RPMI7951 (cell line): ENCODE data around the gene KCNH2. TPM values are rescaled to one million over a fixed set of nuclear protein-coding genes. Genes with fewer than 3 reads are reported as not detected.

Experiments used
- DNase-seq: peaks from one replicate; pipeline ENCODE4 v3.0.0-alpha.2; 2012; ENCODE audit warnings: low read depth
- total RNA-seq: library from RNA; depleted of rRNA; stranded (reverse); fragments of >200 nt; shearing (Covaris generic); gene quantifications from 2 replicates; pipeline ENCODE4 v1.2.3, GENCODE V29; 2014

The KCNH2 gene
- total RNA-seq, 1 experiment from 2014 or later = not detected

GRCh38 chr7:150975536-150976319 lies 2.4 kb downstream of the KCNH2 start:
- DNase-seq = no peak

DNA sequence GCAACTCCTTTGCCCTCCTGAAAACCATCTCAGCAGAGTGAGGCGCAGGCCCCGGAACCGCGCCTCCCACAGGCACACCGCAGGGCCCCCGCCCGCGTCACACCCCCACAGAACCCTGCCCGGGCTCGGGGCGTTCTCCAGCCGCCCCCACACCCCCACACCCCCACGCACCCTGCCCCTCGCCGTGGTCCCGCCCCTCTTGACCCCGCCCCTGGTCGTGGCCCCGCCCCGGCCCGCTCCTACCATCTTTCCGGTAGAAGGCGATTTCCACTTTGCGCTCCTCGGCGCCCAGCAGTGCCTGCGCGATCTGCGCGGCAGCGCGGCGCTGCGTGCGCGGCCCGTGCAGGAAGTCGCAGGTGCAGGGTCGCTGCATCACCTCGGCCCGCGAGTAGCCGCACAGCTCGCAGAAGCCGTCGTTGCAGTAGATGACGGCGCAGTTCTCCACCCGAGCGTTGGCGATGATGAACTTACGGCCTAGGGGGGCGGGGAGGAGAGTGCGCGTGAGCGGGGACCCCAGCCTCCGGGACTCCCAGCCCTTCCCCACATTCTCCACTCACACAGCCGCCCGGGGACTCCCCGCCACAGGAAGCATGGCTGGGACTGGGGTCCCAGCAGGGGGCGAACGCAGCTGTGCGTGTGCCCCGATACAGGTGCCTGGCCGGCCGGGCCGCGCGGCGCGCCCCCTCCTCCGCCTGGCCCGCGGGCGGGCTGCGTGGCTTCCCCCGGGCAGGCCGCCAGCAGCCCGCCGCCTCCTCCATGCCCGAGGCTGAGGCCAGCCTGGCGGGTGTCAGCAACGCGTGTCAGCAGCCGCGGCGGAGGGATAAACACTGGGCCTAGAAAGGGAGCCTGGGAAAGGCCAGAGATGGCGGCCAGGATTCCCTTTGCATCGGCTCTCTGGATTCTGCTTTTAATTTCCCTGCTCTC lies 3.4 kb downstream of the KCNH2 start:
- DNase-seq = peak; percentile 20

- no peak for DNase-seq
Observed at GRCh38 chr7:150973571-150974451, 4.3 kb downstream of the KCNH2 start.

GRCh38 chr7:150972741-150973140 lies 5.4 kb downstream of the KCNH2 start:
- DNase-seq = no peak

DNA sequence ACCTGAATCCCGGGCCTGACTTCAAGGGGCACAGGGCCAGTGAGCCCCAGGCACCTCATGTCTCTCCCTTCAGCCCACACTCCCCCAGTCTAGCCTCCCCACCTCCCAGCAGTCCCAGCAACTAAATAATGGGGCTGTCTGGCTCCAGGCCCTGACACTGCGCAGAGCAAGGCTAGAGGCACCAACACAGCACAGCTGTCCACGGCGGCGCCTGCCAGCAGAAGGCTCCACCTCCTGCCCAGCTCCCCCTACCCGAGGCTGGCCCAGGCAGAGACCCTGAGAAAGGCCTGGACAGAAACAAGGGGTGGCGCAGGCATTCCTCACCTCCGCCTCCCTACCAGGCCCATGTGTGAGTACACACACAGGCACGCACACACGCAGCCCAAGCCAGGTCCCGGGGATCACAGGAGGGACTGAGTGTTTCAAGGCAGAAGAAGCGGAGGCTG lies 6.1 kb downstream of the KCNH2 start:
- no peak for DNase-seq

GRCh38 chr7:150971242-150972022 lies 6.7 kb downstream of the KCNH2 start:
- no peak for DNase-seq

- DNase-seq = no peak
Observed at GRCh38 chr7:150970424-150970823, 7.7 kb downstream of the KCNH2 start.

GRCh38 chr7:150969475-150969874 lies 8.6 kb downstream of the KCNH2 start:
- no peak for DNase-seq

- no peak for DNase-seq
Observed at GRCh38 chr7:150968734-150969372, 9.3 kb downstream of the KCNH2 start.

DNA sequence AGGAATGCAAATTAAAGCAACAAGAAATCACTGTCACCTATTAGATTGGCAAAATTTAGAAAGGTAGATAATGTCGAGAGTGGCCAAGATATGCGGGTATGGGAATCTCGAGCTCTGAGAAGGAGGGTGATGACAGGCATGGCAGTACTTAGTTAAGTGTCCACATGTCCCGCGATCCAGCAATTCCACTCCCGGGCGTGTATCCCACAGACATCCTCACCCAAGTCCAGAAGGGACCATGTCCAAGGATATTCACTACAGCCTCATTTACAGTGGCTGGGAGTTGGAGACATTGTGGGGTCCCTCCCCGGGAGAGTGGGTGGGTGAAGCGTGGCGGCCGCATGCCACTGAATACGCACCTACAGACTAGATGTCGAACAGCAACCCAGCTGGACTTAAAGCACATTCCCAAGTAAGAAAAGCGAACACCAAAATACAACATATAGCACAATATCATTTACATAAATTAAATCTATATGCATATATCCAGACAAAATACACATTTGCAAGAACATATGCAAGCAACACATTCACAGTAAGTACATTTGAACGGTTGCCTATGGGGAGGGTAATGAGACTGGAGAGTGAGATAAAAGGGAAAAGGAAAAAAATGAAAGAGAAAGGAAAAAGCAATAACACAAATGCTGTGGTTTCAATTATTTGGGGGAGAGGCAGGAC lies 9.9 kb downstream of the KCNH2 start:
- DNase-seq = no peak

DNA sequence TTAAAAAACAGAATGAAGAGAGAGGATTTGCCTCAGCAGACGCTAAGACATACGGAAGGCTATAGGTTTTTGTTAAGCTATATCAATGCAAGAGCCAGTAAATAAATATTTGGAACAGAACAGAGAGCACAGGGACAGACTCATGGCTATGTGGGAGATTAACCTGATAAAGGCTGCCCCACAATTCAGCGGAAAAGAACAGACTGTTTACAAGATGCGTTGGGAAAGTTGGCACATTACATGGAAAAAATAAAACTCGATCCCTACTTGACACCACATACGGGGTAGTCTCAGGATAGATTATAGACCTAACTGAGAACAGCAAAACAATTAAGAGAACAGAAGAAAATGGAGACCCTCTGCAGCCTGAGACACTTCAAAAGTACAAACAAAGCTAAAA lies 10.8 kb downstream of the KCNH2 start:
- DNase-seq = no peak

DNA sequence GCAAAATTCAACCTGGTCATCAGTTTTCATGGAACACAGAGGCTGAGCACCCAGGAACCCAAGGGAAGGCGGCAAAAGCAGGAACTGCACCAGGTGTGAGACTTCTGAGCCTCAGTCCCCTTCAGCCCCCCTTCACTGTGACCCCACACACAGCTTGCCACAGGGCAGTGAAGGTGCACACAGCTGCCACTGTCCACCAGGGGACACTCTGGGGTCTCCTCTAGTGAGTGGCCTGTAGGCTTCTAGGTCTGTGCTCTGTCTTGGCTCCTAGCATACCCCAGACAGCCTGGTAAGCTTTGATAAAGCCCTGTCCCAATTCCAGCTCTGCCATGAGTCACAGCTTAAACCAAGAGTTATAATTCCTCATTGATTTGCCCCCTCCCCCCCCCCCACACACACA lies 12.1 kb downstream of the KCNH2 start:
- no peak for DNase-seq

DNA sequence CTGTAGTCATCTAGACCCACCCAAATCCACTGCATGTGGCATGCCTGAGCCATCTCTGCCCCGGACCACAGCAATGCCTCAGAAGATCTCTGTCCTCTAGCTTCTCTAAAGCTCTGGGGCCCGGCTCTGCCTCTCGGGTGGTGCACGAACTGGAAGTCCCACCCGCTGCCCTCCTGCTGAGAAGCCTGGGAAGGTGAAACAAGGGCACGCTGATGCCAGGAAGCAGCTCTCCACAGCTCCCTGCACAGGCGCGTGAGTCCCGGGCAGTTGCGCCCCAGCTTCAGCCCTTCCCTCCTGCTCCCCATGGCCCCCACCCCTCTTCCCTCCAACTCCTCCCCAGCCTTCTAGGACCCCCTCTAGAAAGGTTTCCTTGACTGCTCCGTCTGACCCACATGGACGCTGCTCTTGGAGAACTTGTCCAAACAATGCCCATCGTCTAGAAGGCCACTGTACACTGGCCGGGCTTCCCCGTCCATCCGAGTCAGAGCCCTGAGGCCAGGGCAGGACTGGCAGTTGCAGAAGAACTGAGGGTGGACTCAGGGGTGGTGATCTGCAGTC lies 12.8 kb downstream of the KCNH2 start:
- DNase-seq = no peak

DNA sequence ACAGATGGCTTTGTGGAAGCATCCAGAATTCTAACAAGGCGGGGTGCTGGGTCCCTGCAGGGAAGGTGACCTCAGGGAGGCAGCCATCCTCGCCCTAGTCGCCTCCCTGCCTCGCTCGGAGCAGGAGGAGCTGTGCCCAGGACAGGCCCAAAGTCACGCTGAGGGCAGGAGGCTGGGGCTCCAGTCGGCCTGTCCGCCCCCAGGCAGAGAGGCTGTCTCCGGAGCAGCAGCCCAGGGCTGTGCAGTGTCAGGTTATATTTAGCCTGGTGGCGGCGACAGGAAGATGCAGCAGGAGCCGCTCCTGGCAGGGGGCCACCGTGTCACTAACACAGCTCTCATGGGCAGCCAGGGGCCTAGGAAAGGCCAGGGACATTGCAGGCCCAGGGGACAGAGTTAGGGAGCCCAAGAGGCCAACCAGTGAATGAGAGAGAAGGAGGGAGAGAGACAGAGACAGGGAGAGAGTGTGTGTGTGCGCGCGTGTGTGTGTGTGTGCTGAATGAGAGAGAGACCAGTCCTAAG lies 13.5 kb downstream of the KCNH2 start:
- no peak for DNase-seq

GRCh38 chr7:150963707-150964559 lies 14.2 kb downstream of the KCNH2 start:
- no peak for DNase-seq

- DNase-seq = peak; percentile 27
Observed at GRCh38 chr7:150962553-150963399, 15.3 kb downstream of the KCNH2 start.

- DNase-seq = no peak
Observed at GRCh38 chr7:150962290-150962552, 15.9 kb downstream of the KCNH2 start.
